Neural progenitor cell (in vitro differentiated cells): ENCODE results near the gene RASA2. TPM values are rescaled to one million over a fixed set of nuclear protein-coding genes. Genes with fewer than 3 reads are reported as not detected.

Experiments used
- DNase-seq: peaks from one replicate; pipeline ENCODE4 v3.0.0-alpha.2; 2016; ENCODE audit warnings: low spot score
- H2AFZ ChIP-seq: fragments of 200-600 bp; sonication (generic); replicated peaks from 2 replicates; pipeline ENCODE4 v1.6.1; 2016; ENCODE audit warnings: antibody characterized with exemption
- H3F3A ChIP-seq: fragments of 200-600 bp; sonication (generic); 2 replicates; pipeline ENCODE4 v1.6.1; 2016; ENCODE audit warnings: antibody characterized with exemption, low read depth
- H3K27ac ChIP-seq: fragments of 200-600 bp; sonication (generic); 2 replicates; pipeline ENCODE4 v1.5.1; 2016; ENCODE audit warnings: mild to moderate bottlenecking
- H3K27me3 ChIP-seq: fragments of 200-600 bp; sonication (generic); 2 replicates; pipeline ENCODE4 v1.6.1; 2016; ENCODE audit warnings: mild to moderate bottlenecking, moderate library complexity
- H3K36me3 ChIP-seq: fragments of 200-600 bp; sonication (generic); 2 replicates; pipeline ENCODE4 v1.5.1; 2016
- H3K4me1 ChIP-seq: fragments of 200-600 bp; sonication (generic); 2 replicates; pipeline ENCODE4 v1.6.1; 2016; ENCODE audit warnings: mixed run types
- H3K4me2 ChIP-seq: fragments of 200-600 bp; sonication (generic); 2 replicates; pipeline ENCODE4 v1.6.1; 2016
- H3K4me3 ChIP-seq: fragments of 200-600 bp; sonication (generic); 2 replicates; pipeline ENCODE4 v1.5.1; 2016
- H3K79me2 ChIP-seq: fragments of 200-600 bp; sonication (generic); 2 replicates; pipeline ENCODE4 v1.6.1; 2016; ENCODE audit warnings: low read depth
- H3K9ac ChIP-seq: fragments of 200-600 bp; sonication (generic); 2 replicates; pipeline ENCODE4 v1.6.1; 2016
- H3K9me3 ChIP-seq: fragments of 200-600 bp; sonication (generic); 2 replicates; pipeline ENCODE4 v1.5.1; 2016; ENCODE audit warnings: low read depth
- H4K20me1 ChIP-seq: fragments of 200-600 bp; sonication (generic); 2 replicates; pipeline ENCODE4 v1.6.1; 2016; ENCODE audit warnings: low read depth
- H3K27ac Mint-ChIP-seq: 3 replicates; pipeline ENCODE4 v1.8.0; 2021; ENCODE audit warnings: mixed read lengths
- H3K27me3 Mint-ChIP-seq: 2 replicates; pipeline ENCODE4 v1.8.0; 2022; ENCODE audit warnings: low read depth, mild to moderate bottlenecking, inconsistent platforms, moderate library complexity, mixed read lengths; ENCODE audit not compliant: insufficient read depth
- H3K36me3 Mint-ChIP-seq: 3 replicates; pipeline ENCODE4 v1.8.0; 2021; ENCODE audit warnings: mixed read lengths
- H3K4me1 Mint-ChIP-seq: 3 replicates; pipeline ENCODE4 v1.8.0; 2021; ENCODE audit warnings: mixed read lengths
- H3K4me3 Mint-ChIP-seq: 3 replicates; pipeline ENCODE4 v1.8.0; 2021; ENCODE audit warnings: mild to moderate bottlenecking, moderate library complexity, mixed read lengths
- H3K9me3 Mint-ChIP-seq: 3 replicates; pipeline ENCODE4 v1.8.0; 2020; ENCODE audit warnings: mixed read lengths
- CTCF ChIP-seq: fragments of 200-600 bp; sonication (generic); IDR thresholded peaks from 2 replicates; pipeline ENCODE4 v1.5.1; 2017; ENCODE audit warnings: antibody characterized with exemption, mild to moderate bottlenecking
- EZH2 ChIP-seq: fragments of 200-600 bp; sonication (generic); IDR thresholded peaks from 2 replicates; pipeline ENCODE4 v1.6.1; 2017; ENCODE audit warnings: antibody characterized with exemption, mild to moderate bottlenecking, moderate library complexity
- EZH2phosphoT487 ChIP-seq: fragments of 200-600 bp; sonication (generic); IDR thresholded peaks from 2 replicates; pipeline ENCODE4 v1.6.1; 2017; ENCODE audit warnings: antibody characterized with exemption
- total RNA-seq: library from RNA; depleted of rRNA; stranded (reverse); fragments of >200 nt; gene quantifications from 2 replicates; pipeline ENCODE4 v1.2.3, GENCODE V29; 2015; ENCODE audit warnings: low replicate concordance

RASA2 gene
- total RNA-seq, 1 donor from 2014 or later: 48.4 TPM

- no peak overlapping the region for H3K27ac Mint-ChIP-seq
- no peaks in the 10 kb centered on the region for H4K20me1 ChIP-seq
- TF ChIP-seq CTCF (no peak), EZH2phosphoT487 (no peak), EZH2 (no peak)
- no peak overlapping the region for H3K9ac ChIP-seq
- no peaks in the 10 kb centered on the region for H3K36me3 ChIP-seq
- no peak overlapping the region for H3K27ac ChIP-seq
- H3K4me3 ChIP-seq: no peak overlapping the region
- H2AFZ ChIP-seq: no peak overlapping the region
- H3F3A ChIP-seq: no peaks in the 10 kb centered on the region
- H3K4me2 ChIP-seq: no peak overlapping the region
- H3K27me3 Mint-ChIP-seq: peaks cover 2% of the 10 kb centered on the region
- no peaks in the 10 kb centered on the region for H3K4me1 ChIP-seq
- no peaks in the 10 kb centered on the region for H3K79me2 ChIP-seq
- no peak for DNase-seq
- H3K27me3 ChIP-seq: no peaks in the 10 kb centered on the region
- H3K9me3 ChIP-seq: no peaks in the 10 kb centered on the region
- no peak overlapping the region for H3K4me3 Mint-ChIP-seq
- H3K36me3 Mint-ChIP-seq: peaks cover 3% of the 10 kb centered on the region
- no peaks in the 10 kb centered on the region for H3K4me1 Mint-ChIP-seq
- peaks cover 2% of the 10 kb centered on the region for H3K9me3 Mint-ChIP-seq
Measured at GRCh38 chr3:141618103-141618910, 131.5 kb downstream of the RASA2 start.

GRCh38 chr3:141618938-141619337 lies 132.1 kb downstream of the RASA2 start:
- Histone ChIP-seq H3K4me1 (no peaks in the 10 kb centered on the region), H3K9me3 (no peaks in the 10 kb centered on the region), H3K27ac (no peak overlapping the region), H3K4me2 (no peak overlapping the region), H3K4me3 (no peak overlapping the region), H3K27me3 (no peaks in the 10 kb centered on the region), H4K20me1 (no peaks in the 10 kb centered on the region), H3F3A (no peaks in the 10 kb centered on the region), H2AFZ (no peak overlapping the region), H3K79me2 (no peaks in the 10 kb centered on the region), H3K9ac (no peak overlapping the region), H3K36me3 (no peaks in the 10 kb centered on the region)
- H3K36me3 Mint-ChIP-seq: peaks cover 3% of the 10 kb centered on the region
- no peak for TF ChIP-seq EZH2phosphoT487
- no peak for TF ChIP-seq CTCF
- TF ChIP-seq EZH2: no peak
- peaks cover 2% of the 10 kb centered on the region for H3K9me3 Mint-ChIP-seq
- no peak overlapping the region for H3K4me3 Mint-ChIP-seq
- DNase-seq: no peak
- H3K27ac Mint-ChIP-seq: no peak overlapping the region
- H3K27me3 Mint-ChIP-seq: peaks cover 5% of the 10 kb centered on the region
- no peaks in the 10 kb centered on the region for H3K4me1 Mint-ChIP-seq

GRCh38 chr3:141619450-141619849 lies 132.6 kb downstream of the RASA2 start:
- H3K4me1 Mint-ChIP-seq: peaks cover under 1% of the 10 kb centered on the region
- H3K4me2 ChIP-seq: no peak overlapping the region
- no peaks in the 10 kb centered on the region for H3K79me2 ChIP-seq
- H3K9ac ChIP-seq: no peak overlapping the region
- H3K27ac Mint-ChIP-seq: no peak overlapping the region
- no peaks in the 10 kb centered on the region for H3F3A ChIP-seq
- peaks cover 3% of the 10 kb centered on the region for H3K36me3 Mint-ChIP-seq
- H3K4me3 ChIP-seq: no peak overlapping the region
- no peaks in the 10 kb centered on the region for H3K36me3 ChIP-seq
- H3K27me3 Mint-ChIP-seq: peaks cover 5% of the 10 kb centered on the region
- peaks cover 2% of the 10 kb centered on the region for H3K9me3 Mint-ChIP-seq
- no peak overlapping the region for H2AFZ ChIP-seq
- TF ChIP-seq CTCF (no peak), EZH2 (no peak), EZH2phosphoT487 (no peak)
- H3K4me3 Mint-ChIP-seq: no peak overlapping the region
- no peaks in the 10 kb centered on the region for H3K9me3 ChIP-seq
- no peaks in the 10 kb centered on the region for H4K20me1 ChIP-seq
- H3K27me3 ChIP-seq: no peaks in the 10 kb centered on the region
- no peak for DNase-seq
- H3K27ac ChIP-seq: no peak overlapping the region
- no peaks in the 10 kb centered on the region for H3K4me1 ChIP-seq
